ENCODE data around the gene PTPN11. TPM values are rescaled to one million over a fixed set of nuclear protein-coding genes. Genes with fewer than 3 reads are reported as not detected.

PTPN11 gene
- total and polyA plus RNA-seq, 2 experiments from 2014 or later, result 87.0 to 94.7 TPM

GRCh38 chr12:112431965-112432364, 13.2 kb downstream of the PTPN11 start (continued):
- TF ChIP-seq, protein P1, sequence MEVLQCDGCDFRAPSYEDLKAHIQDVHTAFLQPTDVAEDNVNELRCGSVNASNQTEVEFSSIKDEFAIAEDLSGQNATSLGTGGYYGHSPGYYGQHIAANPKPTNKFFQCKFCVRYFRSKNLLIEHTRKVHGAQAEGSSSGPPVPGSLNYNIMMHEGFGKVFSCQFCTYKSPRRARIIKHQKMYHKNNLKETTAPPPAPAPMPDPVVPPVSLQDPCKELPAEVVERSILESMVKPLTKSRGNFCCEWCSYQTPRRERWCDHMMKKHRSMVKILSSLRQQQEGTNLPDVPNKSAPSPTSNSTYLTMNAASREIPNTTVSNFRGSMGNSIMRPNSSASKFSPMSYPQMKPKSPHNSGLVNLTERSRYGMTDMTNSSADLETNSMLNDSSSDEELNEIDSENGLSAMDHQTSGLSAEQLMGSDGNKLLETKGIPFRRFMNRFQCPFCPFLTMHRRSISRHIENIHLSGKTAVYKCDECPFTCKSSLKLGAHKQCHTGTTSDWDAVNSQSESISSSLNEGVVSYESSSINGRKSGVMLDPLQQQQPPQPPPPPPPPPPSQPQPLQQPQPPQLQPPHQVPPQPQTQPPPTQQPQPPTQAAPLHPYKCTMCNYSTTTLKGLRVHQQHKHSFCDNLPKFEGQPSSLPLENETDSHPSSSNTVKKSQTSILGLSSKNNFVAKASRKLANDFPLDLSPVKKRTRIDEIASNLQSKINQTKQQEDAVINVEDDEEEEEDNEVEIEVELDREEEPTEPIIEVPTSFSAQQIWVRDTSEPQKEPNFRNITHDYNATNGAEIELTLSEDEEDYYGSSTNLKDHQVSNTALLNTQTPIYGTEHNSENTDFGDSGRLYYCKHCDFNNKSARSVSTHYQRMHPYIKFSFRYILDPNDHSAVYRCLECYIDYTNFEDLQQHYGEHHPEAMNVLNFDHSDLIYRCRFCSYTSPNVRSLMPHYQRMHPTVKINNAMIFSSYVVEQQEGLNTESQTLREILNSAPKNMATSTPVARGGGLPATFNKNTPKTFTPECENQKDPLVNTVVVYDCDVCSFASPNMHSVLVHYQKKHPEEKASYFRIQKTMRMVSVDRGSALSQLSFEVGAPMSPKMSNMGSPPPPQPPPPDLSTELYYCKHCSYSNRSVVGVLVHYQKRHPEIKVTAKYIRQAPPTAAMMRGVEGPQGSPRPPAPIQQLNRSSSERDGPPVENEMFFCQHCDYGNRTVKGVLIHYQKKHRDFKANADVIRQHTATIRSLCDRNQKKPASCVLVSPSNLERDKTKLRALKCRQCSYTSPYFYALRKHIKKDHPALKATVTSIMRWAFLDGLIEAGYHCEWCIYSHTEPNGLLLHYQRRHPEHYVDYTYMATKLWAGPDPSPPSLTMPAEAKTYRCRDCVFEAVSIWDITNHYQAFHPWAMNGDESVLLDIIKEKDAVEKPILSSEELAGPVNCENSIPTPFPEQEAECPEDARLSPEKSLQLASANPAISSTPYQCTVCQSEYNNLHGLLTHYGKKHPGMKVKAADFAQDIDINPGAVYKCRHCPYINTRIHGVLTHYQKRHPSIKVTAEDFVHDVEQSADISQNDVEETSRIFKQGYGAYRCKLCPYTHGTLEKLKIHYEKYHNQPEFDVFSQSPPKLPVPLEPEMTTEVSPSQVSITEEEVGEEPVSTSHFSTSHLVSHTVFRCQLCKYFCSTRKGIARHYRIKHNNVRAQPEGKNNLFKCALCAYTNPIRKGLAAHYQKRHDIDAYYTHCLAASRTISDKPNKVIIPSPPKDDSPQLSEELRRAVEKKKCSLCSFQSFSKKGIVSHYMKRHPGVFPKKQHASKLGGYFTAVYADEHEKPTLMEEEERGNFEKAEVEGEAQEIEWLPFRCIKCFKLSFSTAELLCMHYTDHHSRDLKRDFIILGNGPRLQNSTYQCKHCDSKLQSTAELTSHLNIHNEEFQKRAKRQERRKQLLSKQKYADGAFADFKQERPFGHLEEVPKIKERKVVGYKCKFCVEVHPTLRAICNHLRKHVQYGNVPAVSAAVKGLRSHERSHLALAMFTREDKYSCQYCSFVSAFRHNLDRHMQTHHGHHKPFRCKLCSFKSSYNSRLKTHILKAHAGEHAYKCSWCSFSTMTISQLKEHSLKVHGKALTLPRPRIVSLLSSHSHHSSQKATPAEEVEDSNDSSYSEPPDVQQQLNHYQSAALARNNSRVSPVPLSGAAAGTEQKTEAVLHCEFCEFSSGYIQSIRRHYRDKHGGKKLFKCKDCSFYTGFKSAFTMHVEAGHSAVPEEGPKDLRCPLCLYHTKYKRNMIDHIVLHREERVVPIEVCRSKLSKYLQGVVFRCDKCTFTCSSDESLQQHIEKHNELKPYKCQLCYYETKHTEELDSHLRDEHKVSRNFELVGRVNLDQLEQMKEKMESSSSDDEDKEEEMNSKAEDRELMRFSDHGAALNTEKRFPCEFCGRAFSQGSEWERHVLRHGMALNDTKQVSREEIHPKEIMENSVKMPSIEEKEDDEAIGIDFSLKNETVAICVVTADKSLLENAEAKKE (CRISPR knock-in tag; IDR thresholded peaks at IDR 0.05), result no peak
- no peak for TF ChIP-seq CREB1 (CRISPR knock-in tag; IDR thresholded peaks at IDR 0.05; ENCODE audit: low read depth)
- no peak for TF ChIP-seq ZNF331 (CRISPR knock-in tag; IDR thresholded peaks at IDR 0.05; ENCODE audit: low read depth)
- no peak for TF ChIP-seq POLR2AphosphoS5 (IDR thresholded peaks at IDR 0.05; ENCODE audit: low read depth)
- no peak for TF ChIP-seq STAT1 (IDR thresholded peaks at IDR 0.05; ENCODE audit: unreplicated experiment)

- no peaks in the 10 kb centered on the region for H3K27me3 ChIP-seq (ENCODE audit: insufficient read depth)
- no peaks in the 10 kb centered on the region for H3K9me2 ChIP-seq (ENCODE audit: insufficient read depth)
- no peak overlapping the region for H3K4me3 ChIP-seq
- H3K27ac Mint-ChIP-seq, result no peak overlapping the region
- no peaks in the 10 kb centered on the region for H3K36me3 ChIP-seq (ENCODE audit: insufficient read depth)
- H3F3A ChIP-seq (replicated peaks; ENCODE audit: low read depth), result no peaks in the 10 kb centered on the region
- H3K9me3 Mint-ChIP-seq, result no peaks in the 10 kb centered on the region
- H3K4me3 Mint-ChIP-seq, result no peak overlapping the region
- DNase-seq (ENCODE audit: low spot score) (no peak), ATAC-seq (no peak)
- H3K4me1 Mint-ChIP-seq, result no peaks in the 10 kb centered on the region
- no peak overlapping the region for H3K27ac ChIP-seq (ENCODE audit: low read depth)
- H3K4me1 ChIP-seq (ENCODE audit: insufficient read depth), result no peaks in the 10 kb centered on the region
- no peaks in the 10 kb centered on the region for H3K27me3 Mint-ChIP-seq (ENCODE audit: insufficient read depth, low read depth, poor library complexity)
- H2AFZ ChIP-seq, result no peak overlapping the region
- peaks cover 100% of the 10 kb centered on the region for H3K79me2 ChIP-seq (replicated peaks; ENCODE audit: insufficient read depth)
- H4K20me1 ChIP-seq (replicated peaks; ENCODE audit: insufficient read depth), result peaks cover 46% of the 10 kb centered on the region
- H3K36me3 Mint-ChIP-seq (ENCODE audit: low read depth), result no peaks in the 10 kb centered on the region; the same call in 2 of the 3 replicates
- H3K4me2 ChIP-seq, result no peak overlapping the region
- no peak for TF ChIP-seq EZH2phosphoT487 (IDR thresholded peaks at IDR 0.05; ENCODE audit: unreplicated experiment)
- TF ChIP-seq POLR2AphosphoS5 (IDR thresholded peaks at IDR 0.05; ENCODE audit: low read depth), result no peak
- no peak for TF ChIP-seq ZNF114 (CRISPR knock-in tag; IDR thresholded peaks at IDR 0.05)
- TF ChIP-seq, protein P2, sequence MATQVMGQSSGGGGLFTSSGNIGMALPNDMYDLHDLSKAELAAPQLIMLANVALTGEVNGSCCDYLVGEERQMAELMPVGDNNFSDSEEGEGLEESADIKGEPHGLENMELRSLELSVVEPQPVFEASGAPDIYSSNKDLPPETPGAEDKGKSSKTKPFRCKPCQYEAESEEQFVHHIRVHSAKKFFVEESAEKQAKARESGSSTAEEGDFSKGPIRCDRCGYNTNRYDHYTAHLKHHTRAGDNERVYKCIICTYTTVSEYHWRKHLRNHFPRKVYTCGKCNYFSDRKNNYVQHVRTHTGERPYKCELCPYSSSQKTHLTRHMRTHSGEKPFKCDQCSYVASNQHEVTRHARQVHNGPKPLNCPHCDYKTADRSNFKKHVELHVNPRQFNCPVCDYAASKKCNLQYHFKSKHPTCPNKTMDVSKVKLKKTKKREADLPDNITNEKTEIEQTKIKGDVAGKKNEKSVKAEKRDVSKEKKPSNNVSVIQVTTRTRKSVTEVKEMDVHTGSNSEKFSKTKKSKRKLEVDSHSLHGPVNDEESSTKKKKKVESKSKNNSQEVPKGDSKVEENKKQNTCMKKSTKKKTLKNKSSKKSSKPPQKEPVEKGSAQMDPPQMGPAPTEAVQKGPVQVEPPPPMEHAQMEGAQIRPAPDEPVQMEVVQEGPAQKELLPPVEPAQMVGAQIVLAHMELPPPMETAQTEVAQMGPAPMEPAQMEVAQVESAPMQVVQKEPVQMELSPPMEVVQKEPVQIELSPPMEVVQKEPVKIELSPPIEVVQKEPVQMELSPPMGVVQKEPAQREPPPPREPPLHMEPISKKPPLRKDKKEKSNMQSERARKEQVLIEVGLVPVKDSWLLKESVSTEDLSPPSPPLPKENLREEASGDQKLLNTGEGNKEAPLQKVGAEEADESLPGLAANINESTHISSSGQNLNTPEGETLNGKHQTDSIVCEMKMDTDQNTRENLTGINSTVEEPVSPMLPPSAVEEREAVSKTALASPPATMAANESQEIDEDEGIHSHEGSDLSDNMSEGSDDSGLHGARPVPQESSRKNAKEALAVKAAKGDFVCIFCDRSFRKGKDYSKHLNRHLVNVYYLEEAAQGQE (IDR thresholded peaks at IDR 0.05; ENCODE audit: unreplicated experiment), result no peak
- no peak for TF ChIP-seq EZH2 (IDR thresholded peaks at IDR 0.05; ENCODE audit: low read depth, unreplicated experiment)
- TF ChIP-seq, protein P3, sequence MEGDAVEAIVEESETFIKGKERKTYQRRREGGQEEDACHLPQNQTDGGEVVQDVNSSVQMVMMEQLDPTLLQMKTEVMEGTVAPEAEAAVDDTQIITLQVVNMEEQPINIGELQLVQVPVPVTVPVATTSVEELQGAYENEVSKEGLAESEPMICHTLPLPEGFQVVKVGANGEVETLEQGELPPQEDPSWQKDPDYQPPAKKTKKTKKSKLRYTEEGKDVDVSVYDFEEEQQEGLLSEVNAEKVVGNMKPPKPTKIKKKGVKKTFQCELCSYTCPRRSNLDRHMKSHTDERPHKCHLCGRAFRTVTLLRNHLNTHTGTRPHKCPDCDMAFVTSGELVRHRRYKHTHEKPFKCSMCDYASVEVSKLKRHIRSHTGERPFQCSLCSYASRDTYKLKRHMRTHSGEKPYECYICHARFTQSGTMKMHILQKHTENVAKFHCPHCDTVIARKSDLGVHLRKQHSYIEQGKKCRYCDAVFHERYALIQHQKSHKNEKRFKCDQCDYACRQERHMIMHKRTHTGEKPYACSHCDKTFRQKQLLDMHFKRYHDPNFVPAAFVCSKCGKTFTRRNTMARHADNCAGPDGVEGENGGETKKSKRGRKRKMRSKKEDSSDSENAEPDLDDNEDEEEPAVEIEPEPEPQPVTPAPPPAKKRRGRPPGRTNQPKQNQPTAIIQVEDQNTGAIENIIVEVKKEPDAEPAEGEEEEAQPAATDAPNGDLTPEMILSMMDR (conservative IDR thresholded peaks at IDR 0.05; ENCODE audit: low read depth in 2 of 2), result no peak
These were observed 14.8 kb downstream of the PTPN11 start for GRCh38 chr12:112433551-112433950.
